Natural killer cell treated with Interleukin-12 subunit alpha and Interleukin-12 subunit beta and Interleukin-15 and Interleukin-18, amount 100 ng/mL, for 72 hours (primary cell): ENCODE results near the gene ADAMTS17. TPM values are rescaled to one million over a fixed set of nuclear protein-coding genes. Genes with fewer than 3 reads are reported as not detected.
A peak's percentile ranks its signal among the peaks of the same experiment; 100 is the strongest.
"Not testable (repeated sequence)": the region's sequence is repeated elsewhere in the genome, so short reads cannot be mapped to it uniquely, and the experiment has no call there.

Experiments
- ATAC-seq, 2 donors: fragments of 150-1000 bp; cut with Tn5 transposase in 1 of 2; sonication (Bioruptor Pico), chemical (Tn5 transposase) in 1 of 2; 2 replicates each; pipeline ENCODE4 v1.10.0; 2021
- DNase-seq: peaks from one replicate; pipeline ENCODE4 v3.0.0; 2022; ENCODE audit warnings: low spot score
- H3K27ac Mint-ChIP-seq, 2 donors: 1 replicate in 1 of 2; 2 replicates in 1 of 2; pipeline ENCODE4 v1.8.0; 2022; ENCODE audit warnings: mixed read lengths in 2 of 2, mild to moderate bottlenecking in 1 of 2, moderate library complexity in 1 of 2
- H3K27me3 Mint-ChIP-seq, 2 donors: 1 replicate in 1 of 2; 2 replicates in 1 of 2; pipeline ENCODE4 v1.8.0; 2022; ENCODE audit warnings: mixed read lengths in 2 of 2
- H3K36me3 Mint-ChIP-seq: one replicate; pipeline ENCODE4 v1.8.0; 2022; ENCODE audit warnings: mixed read lengths
- H3K4me1 Mint-ChIP-seq, 2 donors: 1 replicate in 1 of 2; 2 replicates in 1 of 2; pipeline ENCODE4 v1.8.0; 2022; ENCODE audit warnings: low read depth in 2 of 2, mixed read lengths in 2 of 2, mild to moderate bottlenecking in 1 of 2
- H3K4me3 Mint-ChIP-seq: one replicate; pipeline ENCODE4 v1.8.0; 2022; ENCODE audit warnings: mixed read lengths
- H3K9me3 Mint-ChIP-seq: 2 replicates; pipeline ENCODE4 v1.8.0; 2022; ENCODE audit warnings: mixed read lengths
- total RNA-seq, 2 donors: library from RNA; stranded (reverse); gene quantifications; one replicate each; pipeline ENCODE4 v1.2.3, GENCODE V29; 2022

Gene ADAMTS17
- total RNA-seq, 2 donors from 2014 or later = 0.31 to 0.59 TPM

DNA sequence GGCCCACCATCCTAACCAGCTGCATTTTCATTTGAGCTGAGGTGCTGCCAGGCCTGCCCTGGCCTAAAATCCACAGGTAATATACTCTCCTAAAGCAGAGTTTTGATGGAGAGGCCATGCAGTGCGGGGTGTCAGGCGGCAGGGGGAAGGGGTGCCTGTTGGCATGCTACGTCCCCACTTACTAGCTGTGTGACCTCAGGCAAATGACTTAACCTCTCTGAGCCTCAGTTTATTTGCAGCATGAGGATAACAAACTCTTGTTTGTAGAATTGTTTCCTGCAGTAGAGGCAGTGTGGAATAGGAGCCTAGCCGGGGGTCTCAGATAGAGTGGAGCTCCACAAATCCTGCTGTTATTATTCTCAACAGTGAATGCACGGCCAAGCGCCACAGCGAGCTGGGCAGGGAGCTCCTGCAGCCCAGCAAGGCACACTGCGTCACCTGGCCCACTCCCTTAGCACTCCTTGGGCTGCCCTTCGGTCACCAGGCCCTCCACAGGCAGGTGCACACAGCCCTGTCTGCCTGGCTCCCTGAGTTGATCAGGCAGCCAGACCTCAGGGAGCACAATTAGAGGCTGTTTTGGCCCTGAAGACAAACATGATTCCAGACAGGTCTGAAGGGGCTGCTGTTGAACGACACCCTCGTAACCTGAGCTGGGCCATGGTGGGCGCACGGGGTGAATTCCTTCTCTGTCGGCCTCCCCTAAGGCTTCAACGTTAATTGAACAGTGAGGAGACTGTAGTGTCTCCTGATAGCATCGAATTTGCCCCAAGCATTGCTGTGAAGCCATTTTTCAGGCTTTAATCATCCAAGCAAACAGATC, 359.7 kb downstream of the ADAMTS17 start:
- no peaks in the 10 kb centered on the region for H3K9me3 Mint-ChIP-seq
- peaks cover 0 to 14% of the 10 kb centered on the region in 2 donors for H3K27me3 Mint-ChIP-seq
- peak; percentile 42 for DNase-seq
- ATAC-seq = no peak
- no peaks in the 10 kb centered on the region for H3K36me3 Mint-ChIP-seq
- H3K27ac Mint-ChIP-seq = no peak overlapping the region
- H3K4me1 Mint-ChIP-seq = no peaks in the 10 kb centered on the region
- H3K4me3 Mint-ChIP-seq = no peak overlapping the region

DNA sequence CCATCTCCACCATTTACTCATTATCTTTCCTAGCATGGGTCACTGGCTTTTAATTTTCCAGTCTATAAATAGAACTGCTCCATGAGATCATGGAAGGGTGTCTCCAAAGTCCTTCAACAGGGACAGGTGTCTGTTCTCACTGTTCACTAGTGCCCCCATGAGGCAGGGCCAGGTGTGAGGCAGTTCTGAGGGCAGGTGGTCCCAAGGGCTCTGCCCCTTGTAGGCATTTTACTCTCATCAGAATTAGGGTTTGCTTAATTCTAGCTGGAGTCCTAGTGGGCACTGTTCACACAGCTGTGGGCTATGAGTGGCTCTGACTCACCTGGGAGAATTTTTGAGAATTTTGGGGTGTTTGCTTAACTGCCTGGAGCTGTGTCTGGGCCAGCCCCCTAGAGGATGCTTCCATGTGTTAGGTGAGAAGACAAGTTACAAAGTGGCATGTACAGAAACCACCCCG, 360.6 kb downstream of the ADAMTS17 start:
- H3K4me1 Mint-ChIP-seq = no peaks in the 10 kb centered on the region
- no peak overlapping the region for H3K27ac Mint-ChIP-seq
- no peak for ATAC-seq
- H3K4me3 Mint-ChIP-seq = no peak overlapping the region
- H3K9me3 Mint-ChIP-seq = no peaks in the 10 kb centered on the region
- H3K27me3 Mint-ChIP-seq = peaks cover 0 to 14% of the 10 kb centered on the region in 2 donors
- no peaks in the 10 kb centered on the region for H3K36me3 Mint-ChIP-seq
- peak; percentile 51 for DNase-seq

DNA sequence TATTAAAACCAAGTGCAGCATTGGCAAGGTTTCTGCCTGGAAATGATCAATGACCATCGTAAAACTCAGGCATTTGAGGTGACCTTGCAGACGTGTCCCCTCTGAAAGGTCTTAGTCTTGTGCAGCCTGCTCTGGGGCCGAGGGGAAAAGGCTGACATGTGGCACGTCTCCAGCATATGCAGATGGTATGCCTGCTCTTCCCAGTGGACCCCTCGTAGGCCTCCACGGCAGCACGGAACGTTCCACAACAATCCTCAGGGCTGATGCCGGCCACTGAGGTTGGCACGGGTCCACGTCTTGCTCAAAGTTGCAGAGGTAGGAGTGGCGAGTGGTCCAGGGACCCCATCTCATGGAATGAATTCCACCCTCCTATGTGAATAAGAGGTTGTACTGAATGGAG, 361.0 kb downstream of the ADAMTS17 start:
- Mint-ChIP-seq H3K4me3 (no peak overlapping the region), H3K27ac (no peak overlapping the region), H3K9me3 (no peaks in the 10 kb centered on the region), H3K36me3 (no peaks in the 10 kb centered on the region), H3K27me3 (peaks cover 0 to 14% of the 10 kb centered on the region in 2 donors), H3K4me1 (no peaks in the 10 kb centered on the region)
- DNase-seq (no peak), ATAC-seq (no peak)

DNA sequence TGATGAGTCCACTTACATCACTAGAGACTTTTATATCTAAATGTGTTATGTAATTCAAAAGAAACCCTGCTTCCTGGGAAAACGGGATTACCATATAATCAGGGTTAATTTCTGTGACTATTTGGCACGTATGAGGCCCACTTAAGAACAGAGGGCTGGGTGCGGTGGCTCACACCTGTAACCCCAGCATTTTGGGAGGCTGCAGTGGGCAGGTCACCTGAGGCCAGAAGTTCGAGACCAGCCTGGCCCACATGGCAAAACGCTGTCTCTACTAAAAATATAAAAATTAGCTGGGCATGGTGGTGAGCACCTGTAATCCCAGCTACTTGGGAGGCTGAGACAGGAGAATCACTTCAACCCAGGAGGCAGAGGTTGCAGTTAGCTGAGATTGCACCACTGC, 361.9 kb downstream of the ADAMTS17 start:
- not testable (repeated sequence) for H3K36me3 Mint-ChIP-seq, H3K27ac Mint-ChIP-seq, DNase-seq, H3K27me3 Mint-ChIP-seq, ATAC-seq, H3K4me3 Mint-ChIP-seq, H3K9me3 Mint-ChIP-seq, H3K4me1 Mint-ChIP-seq

DNA sequence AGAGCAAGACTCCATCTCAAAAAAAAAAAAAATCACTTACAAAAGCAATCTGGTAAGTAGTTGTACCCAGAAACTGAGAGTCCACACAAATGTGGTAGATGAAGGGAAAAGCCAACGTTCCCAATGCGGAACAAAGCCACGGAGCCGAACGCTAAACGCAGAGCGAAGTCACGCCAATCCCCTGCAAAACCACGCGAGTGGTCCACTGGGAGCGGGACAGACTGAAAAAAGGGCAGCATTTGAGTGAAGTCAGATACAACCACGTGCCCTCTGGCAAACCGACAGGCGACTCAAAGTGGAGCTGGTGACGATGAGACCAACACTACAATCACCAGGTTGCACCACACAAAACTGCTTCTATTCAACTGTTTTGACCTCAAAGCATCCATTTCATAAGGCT, 362.4 kb downstream of the ADAMTS17 start:
- H3K9me3 Mint-ChIP-seq = no peaks in the 10 kb centered on the region
- H3K4me3 Mint-ChIP-seq = no peak overlapping the region
- H3K36me3 Mint-ChIP-seq = no peaks in the 10 kb centered on the region
- H3K27ac Mint-ChIP-seq = no peak overlapping the region
- ATAC-seq (no peak), DNase-seq (no peak)
- H3K4me1 Mint-ChIP-seq = no peaks in the 10 kb centered on the region
- H3K27me3 Mint-ChIP-seq = peaks cover 0 to 9% of the 10 kb centered on the region in 2 donors

DNA sequence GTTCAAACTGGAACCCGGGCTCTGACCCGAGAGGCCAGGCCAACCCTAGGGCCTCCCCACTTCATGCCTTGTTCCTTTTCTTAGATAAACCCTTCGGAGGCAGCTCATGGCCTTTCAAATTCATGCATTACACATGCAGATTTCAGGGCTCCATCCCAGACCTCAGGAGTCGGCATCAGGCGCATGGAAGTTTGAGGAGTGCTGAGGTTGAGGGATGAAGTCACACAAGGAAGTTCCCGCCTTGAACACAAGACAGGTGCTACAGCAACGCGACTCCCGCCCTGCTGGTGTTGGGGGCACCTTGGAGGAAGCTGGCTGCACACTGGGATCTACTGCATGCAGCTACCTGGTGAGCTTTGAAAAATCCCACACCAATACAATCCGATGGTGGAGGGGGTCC, 363.3 kb downstream of the ADAMTS17 start:
- Mint-ChIP-seq H3K27me3 (peaks cover 0 to 7% of the 10 kb centered on the region in 2 donors), H3K27ac (no peak overlapping the region), H3K4me1 (no peaks in the 10 kb centered on the region), H3K36me3 (no peaks in the 10 kb centered on the region), H3K4me3 (no peak overlapping the region), H3K9me3 (no peaks in the 10 kb centered on the region)
- ATAC-seq (no peak), DNase-seq (no peak)

DNA sequence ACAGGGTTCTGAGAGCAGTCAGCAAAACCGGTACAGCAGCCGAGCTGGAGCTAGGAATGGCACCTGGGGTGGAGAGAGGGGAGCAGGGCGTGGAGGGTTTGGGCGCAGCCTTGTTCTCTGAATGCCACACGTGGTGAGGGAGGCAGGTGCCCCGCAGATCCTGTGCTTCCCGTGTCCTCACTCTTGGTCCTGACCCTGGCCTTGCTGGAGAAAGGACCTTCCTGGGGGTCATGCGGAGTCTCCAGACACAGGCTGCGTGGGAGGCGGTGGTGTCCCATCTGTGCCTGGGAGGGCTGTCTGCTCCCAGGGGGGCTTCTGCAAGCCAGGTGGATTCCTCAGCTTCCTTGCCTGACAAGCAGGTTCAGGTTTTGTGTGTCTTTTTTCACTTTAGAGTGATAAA, 363.8 kb downstream of the ADAMTS17 start:
- no peaks in the 10 kb centered on the region for H3K9me3 Mint-ChIP-seq
- no peak overlapping the region for H3K4me3 Mint-ChIP-seq
- H3K36me3 Mint-ChIP-seq = no peaks in the 10 kb centered on the region
- no peaks in the 10 kb centered on the region for H3K4me1 Mint-ChIP-seq
- DNase-seq (peak; percentile 34), ATAC-seq (no peak)
- H3K27me3 Mint-ChIP-seq = peaks cover 0 to 7% of the 10 kb centered on the region in 2 donors
- no peak overlapping the region for H3K27ac Mint-ChIP-seq

DNA sequence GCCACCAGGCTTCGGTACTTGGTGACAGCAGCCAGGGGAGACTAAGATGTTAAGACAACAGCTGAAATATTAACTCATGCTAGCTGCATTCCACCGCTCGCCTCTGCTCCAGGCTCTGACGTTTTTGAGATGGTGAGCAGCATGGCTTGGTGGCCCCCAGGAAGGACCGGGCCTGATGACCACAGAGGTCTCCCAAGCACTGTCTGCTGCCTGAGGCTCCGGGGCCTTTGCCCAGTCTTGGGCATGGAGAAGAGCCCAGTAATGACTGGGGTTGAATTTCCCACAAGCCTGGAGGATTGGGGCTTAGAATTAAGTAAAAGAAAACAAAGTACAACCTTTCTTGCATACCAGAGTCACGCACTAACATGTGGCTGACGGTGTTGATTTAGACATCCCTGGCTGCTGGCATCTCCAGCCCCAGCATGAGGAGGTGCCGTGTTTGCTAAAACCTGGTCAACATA, 364.9 kb downstream of the ADAMTS17 start:
- H3K4me1 Mint-ChIP-seq = no peaks in the 10 kb centered on the region

DNA sequence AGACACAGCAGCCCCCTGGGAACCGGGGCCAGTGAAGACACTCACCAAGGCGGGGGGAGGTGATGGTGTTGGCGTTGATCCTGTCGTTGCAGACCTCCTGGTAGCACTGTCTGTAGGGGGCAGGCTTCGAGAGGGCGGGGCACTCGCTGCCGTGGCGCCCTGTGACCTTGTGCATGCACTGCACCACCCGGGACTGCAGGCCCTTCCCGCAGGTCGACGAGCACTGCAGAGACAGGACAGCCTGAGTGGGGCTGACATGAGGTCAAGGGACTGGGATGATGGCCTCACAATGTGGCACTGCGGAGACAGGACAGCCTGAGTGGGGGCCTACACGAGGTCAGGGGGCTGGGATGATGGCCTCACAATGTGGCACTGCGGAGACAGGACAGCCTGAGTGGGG, 365.8 kb downstream of the ADAMTS17 start:
- Mint-ChIP-seq H3K27me3 (peaks cover 0 to 7% of the 10 kb centered on the region in 2 donors), H3K9me3 (no peaks in the 10 kb centered on the region), H3K27ac (no peak overlapping the region), H3K4me1 (no peaks in the 10 kb centered on the region), H3K4me3 (no peak overlapping the region), H3K36me3 (no peaks in the 10 kb centered on the region)
- ATAC-seq = no peak
- DNase-seq = peak; percentile 44

More for the DNA sequence above, 364.9 kb downstream of the ADAMTS17 start:
- H3K36me3 Mint-ChIP-seq = no peaks in the 10 kb centered on the region
- no peak overlapping the region for H3K27ac Mint-ChIP-seq
- H3K27me3 Mint-ChIP-seq = peaks cover 0 to 7% of the 10 kb centered on the region in 2 donors
- peak; percentile 51 for DNase-seq
- no peak overlapping the region for H3K4me3 Mint-ChIP-seq
- no peak for ATAC-seq
- H3K9me3 Mint-ChIP-seq = no peaks in the 10 kb centered on the region

DNA sequence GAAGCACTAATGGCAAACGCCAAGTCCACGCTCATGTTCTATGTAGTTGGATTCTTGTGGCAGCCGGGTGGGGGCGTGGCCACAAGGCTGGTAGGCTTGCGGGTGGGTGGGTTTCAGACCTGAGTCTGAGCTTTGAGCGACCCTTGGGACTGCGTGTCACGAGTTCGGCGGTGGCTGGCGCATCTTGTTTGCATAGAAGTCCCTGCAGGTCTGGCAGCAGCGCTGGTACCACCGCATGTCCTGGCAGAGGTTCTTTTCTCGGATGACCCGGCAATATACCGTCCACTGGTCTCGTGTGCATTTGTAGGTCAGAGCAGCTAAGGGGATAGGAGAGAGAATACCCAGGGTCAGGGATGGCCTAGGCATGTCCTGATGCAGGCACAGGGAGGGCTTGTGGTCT, 367.5 kb downstream of the ADAMTS17 start:
- Mint-ChIP-seq H3K4me1 (no peaks in the 10 kb centered on the region), H3K36me3 (no peaks in the 10 kb centered on the region)
- peak; percentile 44 for DNase-seq

DNA sequence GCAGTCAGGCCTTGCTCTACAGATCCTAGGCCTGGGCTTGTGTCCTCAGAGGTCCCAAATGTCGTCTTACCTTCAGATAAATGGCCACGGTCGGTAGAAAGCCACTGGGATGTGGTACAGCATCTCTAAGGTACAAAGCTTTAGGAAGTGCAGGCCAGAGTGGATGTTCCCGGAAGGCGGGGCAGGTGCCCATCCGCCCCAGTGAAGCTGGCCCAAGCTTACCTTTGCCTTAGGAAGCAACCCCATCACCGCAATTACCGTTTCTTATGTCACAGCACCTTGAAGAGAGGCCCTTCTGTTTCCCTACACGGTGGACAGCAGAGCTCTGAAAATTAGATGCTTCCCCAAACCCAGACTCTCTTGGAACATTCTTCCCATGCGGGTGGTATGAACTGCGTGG, 368.4 kb downstream of the ADAMTS17 start:
- no peaks in the 10 kb centered on the region for H3K9me3 Mint-ChIP-seq
- no peak overlapping the region for H3K4me3 Mint-ChIP-seq
- H3K4me1 Mint-ChIP-seq = no peaks in the 10 kb centered on the region
- no peaks in the 10 kb centered on the region for H3K27me3 Mint-ChIP-seq
- ATAC-seq (no peak), DNase-seq (peak; percentile 53)
- no peak overlapping the region for H3K27ac Mint-ChIP-seq
- H3K36me3 Mint-ChIP-seq = no peaks in the 10 kb centered on the region

More for the DNA sequence above, 367.5 kb downstream of the ADAMTS17 start:
- Mint-ChIP-seq H3K9me3 (no peaks in the 10 kb centered on the region), H3K27ac (no peak overlapping the region), H3K27me3 (no peaks in the 10 kb centered on the region), H3K4me3 (no peak overlapping the region)
- ATAC-seq = no peak

DNA sequence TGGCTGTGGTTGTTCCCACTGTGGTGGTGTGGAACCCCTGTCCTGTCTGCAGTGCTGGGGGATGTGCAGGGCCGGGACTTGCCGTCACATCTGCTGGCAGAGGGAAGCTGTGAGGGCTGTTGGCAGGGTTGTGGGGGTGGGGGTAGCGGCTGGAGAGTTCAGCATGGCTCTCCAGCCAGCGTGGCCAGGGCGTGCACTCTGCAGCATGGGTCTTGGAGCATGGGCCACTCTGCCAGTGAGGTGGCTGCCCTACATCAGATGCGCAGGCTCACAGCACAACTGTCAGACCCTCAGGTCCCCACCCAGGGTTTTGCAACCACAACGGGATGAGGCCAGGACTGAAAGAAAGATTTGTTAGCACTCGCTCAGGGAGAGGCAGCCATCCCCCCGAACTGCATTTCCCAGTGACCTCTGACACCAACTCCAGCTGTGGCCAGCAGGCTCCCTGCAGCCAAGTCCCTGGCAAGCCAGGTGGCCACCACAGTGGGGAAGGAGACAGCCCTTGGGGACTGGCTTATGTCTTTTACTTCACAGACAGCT, 370.8 kb downstream of the ADAMTS17 start:
- H3K36me3 Mint-ChIP-seq = no peaks in the 10 kb centered on the region
- H3K9me3 Mint-ChIP-seq = no peaks in the 10 kb centered on the region
- ATAC-seq (no peak), DNase-seq (no peak)
- H3K27ac Mint-ChIP-seq = no peak overlapping the region
- no peaks in the 10 kb centered on the region for H3K27me3 Mint-ChIP-seq
- no peak overlapping the region for H3K4me3 Mint-ChIP-seq
- no peaks in the 10 kb centered on the region for H3K4me1 Mint-ChIP-seq

DNA sequence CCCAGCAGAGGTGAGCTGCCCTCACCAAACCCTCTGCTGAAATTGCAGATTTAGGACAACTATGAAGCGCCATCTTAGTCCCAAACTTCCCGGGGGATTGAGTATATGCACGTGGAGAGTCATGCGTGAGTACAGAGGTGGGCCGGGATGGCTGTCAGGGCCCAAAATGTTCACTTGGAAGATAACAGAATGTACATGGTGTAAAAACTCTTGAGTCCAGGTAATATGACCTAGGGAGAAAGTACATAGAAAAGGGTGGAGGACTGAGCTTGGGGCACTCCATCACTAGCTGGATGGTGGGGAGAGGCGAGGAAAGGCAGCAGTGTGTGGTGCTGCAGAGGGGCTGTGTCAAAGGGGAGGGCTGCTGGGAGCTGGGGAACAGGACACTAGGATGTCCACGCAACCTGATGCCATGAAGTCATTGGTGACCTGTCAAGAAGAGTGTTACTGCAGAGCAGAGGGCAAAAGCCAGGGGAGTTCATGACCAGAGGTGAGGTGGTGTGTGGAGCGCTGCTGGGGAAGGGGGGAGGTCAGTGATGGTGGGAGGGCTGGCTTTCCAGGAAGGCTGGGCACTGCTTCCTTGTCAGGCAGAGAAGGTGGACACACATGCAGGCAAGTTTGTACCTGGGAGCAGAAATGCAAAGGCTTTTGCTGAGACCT, 372.4 kb downstream of the ADAMTS17 start:
- Mint-ChIP-seq H3K27me3 (no peaks in the 10 kb centered on the region), H3K4me3 (no peak overlapping the region), H3K36me3 (no peaks in the 10 kb centered on the region), H3K9me3 (no peaks in the 10 kb centered on the region), H3K27ac (no peak overlapping the region), H3K4me1 (no peaks in the 10 kb centered on the region)
- DNase-seq (no peak), ATAC-seq (no peak)

DNA sequence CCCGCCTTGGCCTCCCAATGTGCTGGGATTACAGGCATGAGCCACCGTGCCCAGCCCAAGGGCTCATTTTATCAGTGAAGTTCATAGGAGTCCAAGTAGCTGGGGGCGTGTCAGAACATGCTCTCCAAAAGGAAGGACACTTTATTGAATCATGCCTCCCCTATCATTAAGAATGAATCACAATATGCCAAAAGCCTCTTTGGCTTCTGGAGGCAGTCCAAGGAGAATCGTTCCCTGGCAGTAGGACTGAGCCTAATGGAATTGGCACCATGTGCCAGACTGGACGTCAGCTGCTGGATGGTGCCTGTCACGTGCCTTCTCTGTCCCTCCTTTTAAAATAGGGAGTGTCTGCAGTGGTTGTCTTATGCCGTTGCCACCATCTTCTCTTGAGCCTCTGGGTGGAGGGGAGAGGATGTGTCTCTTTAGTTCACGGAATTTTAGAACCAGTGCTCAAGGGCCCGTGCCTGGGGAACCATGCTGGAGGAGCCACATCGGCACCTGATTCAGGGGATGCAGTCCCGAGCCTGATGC, 373.9 kb downstream of the ADAMTS17 start:
- Mint-ChIP-seq H3K9me3 (no peaks in the 10 kb centered on the region), H3K27me3 (peaks cover 0 to 2% of the 10 kb centered on the region in 2 donors), H3K27ac (no peak overlapping the region), H3K4me1 (no peaks in the 10 kb centered on the region), H3K4me3 (no peak overlapping the region), H3K36me3 (no peaks in the 10 kb centered on the region)
- no peak for ATAC-seq
- no peak for DNase-seq
